Heart left ventricle (tissue), 16 donors: ENCODE results near the gene CCL13. TPM values are rescaled to one million over a fixed set of nuclear protein-coding genes. Genes with fewer than 3 reads are reported as not detected.

ENCODE experiments used
- ATAC-seq, 4 donors: fragments of 200-7000 bp; cut with Tn5 transposase; one replicate each; pipeline ENCODE4 v1.9.1; 2020 to 2022; ENCODE audit warnings: moderate library complexity in 4 of 4, mild to moderate bottlenecking in 3 of 4, moderate number of reproducible peaks in 1 of 4
- DNase-seq, 5 donors: peaks; one replicate each; pipeline ENCODE4 v3.0.0-alpha.2; 2020
- H3K27ac ChIP-seq, 12 donors: fragments of 200-600 bp; sonication (generic) in 4 of 12; one replicate each; pipeline versions ENCODE4 v1.5.0 to v1.8.0; 2016 to 2022; ENCODE audit warnings: mild to moderate bottlenecking in 2 of 12
- H3K27me3 ChIP-seq, 9 donors: fragments of 200-600 bp; sonication (generic) in 2 of 9; one replicate each; pipeline versions ENCODE4 v1.5.1 to v1.8.0; 2016 to 2022; ENCODE audit warnings: mild to moderate bottlenecking in 3 of 9
- H3K36me3 ChIP-seq, 9 donors: fragments of 200-600 bp; sonication (generic) in 2 of 9; one replicate each; pipeline versions ENCODE4 v1.5.0 to v1.8.0; 2018 to 2022; ENCODE audit warnings: mild to moderate bottlenecking in 2 of 9
- H3K4me1 ChIP-seq, 12 donors: fragments of 200-600 bp; sonication (generic) in 4 of 12; one replicate each; pipeline versions ENCODE4 v1.5.0 to v1.8.0; 2016 to 2022; ENCODE audit warnings: mild to moderate bottlenecking in 3 of 12
- H3K4me3 ChIP-seq, 12 donors: fragments of 200-600 bp; sonication (generic) in 4 of 12; one replicate each; pipeline versions ENCODE4 v1.5.0 to v1.8.0; 2017 to 2022; ENCODE audit warnings: mild to moderate bottlenecking in 9 of 12, moderate library complexity in 4 of 12
- H3K9me3 ChIP-seq, 12 donors: fragments of 200-600 bp; sonication (generic) in 4 of 12; one replicate each; pipeline versions ENCODE4 v1.5.0 to v1.8.0; 2016 to 2022; ENCODE audit warnings: mild to moderate bottlenecking in 1 of 12
- POLR2A ChIP-seq, 2 donors: fragments of 450-650 bp; IDR thresholded peaks; one replicate each; pipeline ENCODE4 v1.6.1; 2017; ENCODE audit warnings: antibody characterized with exemption in 2 of 2, mild to moderate bottlenecking in 2 of 2, moderate library complexity in 2 of 2
- WGBS, 4 donors: extraction: QIAGEN DNeasy Blood & Tissue Kit in 2 of 4; methylation state at CpG; one replicate each; pipeline versions ENCODE4 v1.1.5 to v1.1.7; 2013 to 2018; 5-methylcytosine and 5-hydroxymethylcytosine counted together
- intact Hi-C, 10 donors: fragments of 100-400 bp; cut with DNase I; formaldehyde crosslinking; loops; one replicate each; pipeline versions ENCODE4 v1.11.1 to v1.14.2; 2022
- polyA plus RNA-seq, 2 donors: library from polyadenylated mRNA; stranded (reverse); fragments of 200-250 nt; gene quantifications; one replicate each; pipeline ENCODE4 v1.2.3, GENCODE V29; 2013
- total RNA-seq, 9 donors: library from RNA; depleted of rRNA in 2 of 9; stranded (reverse); fragments of >200 nt in 2 of 9; fragmentation: NEBNext Ultra II Directional in 3 of 9; extraction: Animal tissue kit (Norgen Biotek cat#: 25700) in 3 of 9; gene quantifications; one replicate each; pipeline versions ENCODE4 v1.1.0 to v1.2.4, GENCODE V29; 2016 to 2023
- TF ChIP-seq, protein P1 (sequence below), 12 donors: fragments of 200-600 bp; sonication (generic) in 4 of 12; IDR thresholded peaks; one replicate each; pipeline versions ENCODE4 v1.5.0 to v1.8.0; 2018 to 2022; ENCODE audit warnings: antibody characterized with exemption in 12 of 12, mild to moderate bottlenecking in 5 of 12
- donor health status: ischemic (EF 13 %, LVEDD 7.1; RV severe dilation, severe dysfunction).
- donor health status: healthy with polysubstance abuse.
- donor health status: DM: no; HTN: yes; CAD: no.
- donor health status: DM: no; HTN: no; CAD: no.
- donor health status: ischemic (EF 25% LVEDD 6.9; RV normal size, moderate dysfunction).
- donor health status: ischemic (EF 25% LVEDD 5.7; RV mildly dilated, moderate dysfunction).
- donor health status: healthy.
- donor health status: DM: yes; HTN: yes; CAD: no.
- donor health status: ischemic (EF 35%, LVEDD 5.7; RV mildly dilated, moderate dysfunction).
- donor health status: nonischemic (EF 11% LVEDD 7.7; RV severe dilation, severe dysfunction).
- donor health status: DM: yes; HTN: yes; CAD: no.
- donor health status: PGD.
- donor health status: ischemic (EF 29% LVEDD 5.4; RV normal size, mild dysfunction).
- donor health status: nonischemic (EF 23%, LVEDD 6.1; RV moderate dilation, normal function).

Gene CCL13
- total and polyA plus RNA-seq, 11 donors, result 0.29 to 98.0 (median 1.1) TPM; not detected in 2

- Histone ChIP-seq H3K27ac (peak overlapping the region in 9 of 12 donors; percentile 35 to 86 (median 51)), H3K27me3 (no peaks in the 10 kb centered on the region), H3K4me3 (no peak overlapping the region), H3K9me3 (no peaks in the 10 kb centered on the region), H3K4me1 (peaks cover 0 to 59% (median 23%) of the 10 kb centered on the region in 12 donors), H3K36me3 (no peaks in the 10 kb centered on the region)
- intact Hi-C loops, result no loop called here
- peak; percentile 37 to 88 (median 75) for ATAC-seq
- 51 to 60% (median 52%) methylated on average over 5 of the region's 5 CpGs for WGBS, 4 donors
- no peak for TF ChIP-seq POLR2A (IDR thresholded peaks at IDR 0.05)
- DNase-seq, result no peak
Measured at GRCh38 chr17:34312080-34312479, 44.2 kb upstream of the CCL13 start.

DNA sequence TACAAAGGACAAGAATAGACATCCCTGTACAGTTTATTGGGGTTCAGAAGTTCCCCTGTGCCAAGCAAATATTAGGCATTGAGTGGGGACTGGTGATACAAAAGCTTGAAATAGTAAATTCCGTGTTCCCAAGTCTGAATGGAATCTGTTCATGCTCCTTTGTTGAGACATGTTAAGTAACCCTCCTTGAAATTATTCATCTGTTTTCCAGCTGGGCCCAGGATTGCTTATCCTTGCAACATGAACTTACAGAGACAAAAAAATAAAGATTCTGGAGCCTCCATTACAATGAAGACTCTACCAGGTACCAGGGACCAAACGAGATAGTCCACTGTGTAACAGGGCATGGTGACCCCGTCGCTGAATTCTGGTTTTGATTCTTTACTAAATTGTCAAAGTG is 43.1 kb upstream of the CCL13 start:
- peak in 3 of 4 donors; percentile 62 to 87 (median 65) for ATAC-seq
- TF ChIP-seq, protein P1, sequence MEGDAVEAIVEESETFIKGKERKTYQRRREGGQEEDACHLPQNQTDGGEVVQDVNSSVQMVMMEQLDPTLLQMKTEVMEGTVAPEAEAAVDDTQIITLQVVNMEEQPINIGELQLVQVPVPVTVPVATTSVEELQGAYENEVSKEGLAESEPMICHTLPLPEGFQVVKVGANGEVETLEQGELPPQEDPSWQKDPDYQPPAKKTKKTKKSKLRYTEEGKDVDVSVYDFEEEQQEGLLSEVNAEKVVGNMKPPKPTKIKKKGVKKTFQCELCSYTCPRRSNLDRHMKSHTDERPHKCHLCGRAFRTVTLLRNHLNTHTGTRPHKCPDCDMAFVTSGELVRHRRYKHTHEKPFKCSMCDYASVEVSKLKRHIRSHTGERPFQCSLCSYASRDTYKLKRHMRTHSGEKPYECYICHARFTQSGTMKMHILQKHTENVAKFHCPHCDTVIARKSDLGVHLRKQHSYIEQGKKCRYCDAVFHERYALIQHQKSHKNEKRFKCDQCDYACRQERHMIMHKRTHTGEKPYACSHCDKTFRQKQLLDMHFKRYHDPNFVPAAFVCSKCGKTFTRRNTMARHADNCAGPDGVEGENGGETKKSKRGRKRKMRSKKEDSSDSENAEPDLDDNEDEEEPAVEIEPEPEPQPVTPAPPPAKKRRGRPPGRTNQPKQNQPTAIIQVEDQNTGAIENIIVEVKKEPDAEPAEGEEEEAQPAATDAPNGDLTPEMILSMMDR (IDR thresholded peaks at IDR 0.05), result no peak
- TF ChIP-seq POLR2A (IDR thresholded peaks at IDR 0.05), result no peak
- H3K9me3 ChIP-seq, result no peaks in the 10 kb centered on the region
- H3K4me1 ChIP-seq, result peaks cover 0 to 53% (median 16%) of the 10 kb centered on the region in 12 donors
- no peak overlapping the region for H3K4me3 ChIP-seq
- 82 to 87% (median 85%) methylated on average over 4 of the region's 4 CpGs for WGBS, 4 donors
- H3K27me3 ChIP-seq, result no peaks in the 10 kb centered on the region
- DNase-seq, result no peak
- no peaks in the 10 kb centered on the region for H3K36me3 ChIP-seq
- intact Hi-C loops, result no loop called here
- H3K27ac ChIP-seq, result peak overlapping the region in 11 of 12 donors; percentile 4 to 86 (median 51)

DNA sequence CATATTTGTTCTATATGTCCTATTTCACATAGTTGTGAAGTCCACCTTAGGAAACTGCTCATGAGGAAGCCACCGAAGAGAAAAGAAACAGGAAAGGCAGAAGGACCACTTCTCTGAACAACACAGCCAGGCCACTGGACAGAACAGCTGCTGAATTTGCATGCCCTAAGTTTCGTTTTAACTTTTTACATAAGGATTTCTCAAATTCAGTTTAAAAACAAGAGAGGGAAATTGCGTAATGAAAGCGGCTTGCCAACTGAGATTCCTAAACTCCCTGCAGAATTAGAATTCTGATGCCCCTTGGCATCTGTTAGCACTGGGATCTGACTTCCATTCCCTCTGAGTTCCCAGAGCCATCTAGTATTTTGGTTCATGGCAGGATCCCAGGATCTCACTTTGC is 42.0 kb upstream of the CCL13 start:
- WGBS, 4 donors, result 36 to 50% (median 42%) methylated on average over 4 of the region's 4 CpGs
- TF ChIP-seq, protein P1 (IDR thresholded peaks at IDR 0.05), result no peak
- TF ChIP-seq POLR2A (IDR thresholded peaks at IDR 0.05), result no peak
- H3K27me3 ChIP-seq, result no peaks in the 10 kb centered on the region
- H3K4me1 ChIP-seq, result peaks cover 0 to 53% (median 18%) of the 10 kb centered on the region in 12 donors
- H3K4me3 ChIP-seq, result no peak overlapping the region
- peak overlapping the region in 11 of 12 donors; percentile 27 to 86 (median 60) for H3K27ac ChIP-seq
- no peaks in the 10 kb centered on the region for H3K9me3 ChIP-seq
- ATAC-seq (peak in 3 of 4 donors; percentile 40 to 55 (median 52)), DNase-seq (peak in 3 of 5 donors; percentile 28 to 41 (median 30))
- intact Hi-C loops, result no loop called here
- H3K36me3 ChIP-seq, result no peaks in the 10 kb centered on the region

DNA sequence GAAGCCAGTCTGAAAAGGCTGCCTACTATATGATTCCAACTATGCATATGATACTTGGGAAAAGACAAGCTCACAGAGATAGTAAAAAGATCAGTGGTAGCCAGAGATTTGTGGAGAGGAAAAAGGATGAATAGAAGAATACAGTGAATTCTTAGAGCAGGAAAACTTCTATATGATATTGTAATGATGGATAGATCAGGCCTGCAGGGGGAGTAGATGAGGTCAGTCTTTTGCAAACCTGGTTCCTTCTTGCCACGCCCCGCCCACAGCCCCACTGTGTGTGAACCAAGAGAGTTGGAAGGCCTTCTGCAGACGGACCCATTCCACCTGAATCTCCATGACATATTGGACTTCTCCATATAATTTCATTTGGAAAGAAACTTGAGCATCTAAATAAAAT is 37.8 kb upstream of the CCL13 start:
- DNase-seq, result no peak
- 64 to 81% (median 78%) methylated on average over 3 of the region's 3 CpGs for WGBS, 4 donors

More for the DNA sequence above, 37.8 kb upstream of the CCL13 start:
- H3K27ac ChIP-seq, result peak overlapping the region in 4 of 12 donors; percentile 5 to 86 (median 35)
- intact Hi-C loops, result no loop called here
- no peaks in the 10 kb centered on the region for H3K36me3 ChIP-seq
- no peak for TF ChIP-seq POLR2A (IDR thresholded peaks at IDR 0.05)
- TF ChIP-seq, protein P1 (IDR thresholded peaks at IDR 0.05), result peak in 1 of 12 donors; percentile 8
- H3K27me3 ChIP-seq, result no peaks in the 10 kb centered on the region
- peaks cover 0 to 2% (median 0%) of the 10 kb centered on the region in 12 donors for H3K9me3 ChIP-seq
- H3K4me1 ChIP-seq, result peaks cover 0 to 49% (median 13%) of the 10 kb centered on the region in 12 donors
- no peak overlapping the region for H3K4me3 ChIP-seq
- ATAC-seq, result no peak
